Limb (tissue), 2 donors: ENCODE results near the gene PASK.
A peak's percentile ranks its signal among the peaks of the same experiment; 100 is the strongest.

Experiments
- DNase-seq, 2 donors: peaks; one replicate each; pipeline ENCODE4 v3.0.0-alpha.2; 2016; ENCODE audit errors: extremely low spot score in 2 of 2

The PASK gene

GRCh38 chr2:241180495-241180894 is 31.2 kb upstream of the PASK start:
- no peak for DNase-seq

GRCh38 chr2:241179899-241180298 is 30.6 kb upstream of the PASK start:
- no peak for DNase-seq

- DNase-seq, result no peak
Observed at GRCh38 chr2:241178961-241179360, 29.7 kb upstream of the PASK start.

- DNase-seq, result no peak
Observed at GRCh38 chr2:241177526-241178334, 28.5 kb upstream of the PASK start.

- DNase-seq, result no peak
Observed at GRCh38 chr2:241173557-241173956, 24.3 kb upstream of the PASK start.

- no peak for DNase-seq
Observed at GRCh38 chr2:241168366-241168765, 19.1 kb upstream of the PASK start.

- no peak for DNase-seq
Observed at GRCh38 chr2:241163601-241164118, 14.4 kb upstream of the PASK start.

GRCh38 chr2:241161646-241162281 is 12.5 kb upstream of the PASK start:
- peak in 1 of 2 donors; percentile 26 for DNase-seq

- no peak for DNase-seq
Observed at GRCh38 chr2:241160318-241160717, 11.0 kb upstream of the PASK start.

GRCh38 chr2:241159116-241159515 is 9.8 kb upstream of the PASK start:
- DNase-seq, result no peak

GRCh38 chr2:241158546-241158900 is 9.3 kb upstream of the PASK start:
- no peak for DNase-seq

GRCh38 chr2:241157841-241158545 is 8.7 kb upstream of the PASK start:
- DNase-seq, result no peak

- no peak for DNase-seq
Observed at GRCh38 chr2:241156971-241157441, 7.7 kb upstream of the PASK start.

GRCh38 chr2:241155936-241156335 is 6.7 kb upstream of the PASK start:
- DNase-seq, result no peak

- DNase-seq, result no peak
Observed at GRCh38 chr2:241154915-241155314, 5.6 kb upstream of the PASK start.

- no peak for DNase-seq
Observed at GRCh38 chr2:241153616-241154015, 4.3 kb upstream of the PASK start.

GRCh38 chr2:241151934-241152660 is 2.8 kb upstream of the PASK start:
- no peak for DNase-seq

- DNase-seq, result no peak
Observed at GRCh38 chr2:241150660-241151530, 1.6 kb upstream of the PASK start.

GRCh38 chr2:241149925-241150659 is 820 bp upstream of the PASK start, which contains the start of gene PPP1R7:
PPP1R7 (plus strand) TSS chr2:241150467; CDS start chr2:241150496, 29 bp downstream.
- DNase-seq, result peak; percentile 95 to 96

GRCh38 chr2:241149675-241149924 is 328 bp upstream of the PASK start:
- no peak for DNase-seq
